Cardiac muscle cell (in vitro differentiated cells and primary cell): ENCODE results near the gene PTPN14. TPM values are rescaled to one million over a fixed set of nuclear protein-coding genes. Genes with fewer than 3 reads are reported as not detected.
A peak's percentile ranks its signal among the peaks of the same experiment; 100 is the strongest.

Experiments
- DNase-seq, 2 donors: peaks; one replicate each; pipeline versions ENCODE4 v3.0.0 to v3.0.0-alpha.2; 2010 to 2017; ENCODE audit warnings: low read depth in 1 of 2, low spot score in 1 of 2
- H3K27ac ChIP-seq: fragments of 200-600 bp; sonication (generic); 2 replicates; pipeline ENCODE4 v1.5.1; 2016
- H3K27me3 ChIP-seq: fragments of 200-600 bp; sonication (generic); 2 replicates; pipeline ENCODE4 v1.6.0; 2016; ENCODE audit warnings: control low read depth
- H3K36me3 ChIP-seq: fragments of 200-600 bp; sonication (generic); 2 replicates; pipeline ENCODE4 v1.5.1; 2016; ENCODE audit warnings: control low read depth
- H3K4me1 ChIP-seq: fragments of 200-600 bp; sonication (generic); 2 replicates; pipeline ENCODE4 v1.8.1; 2017; ENCODE audit warnings: low read depth, mild to moderate bottlenecking, mixed run types
- H3K4me3 ChIP-seq: fragments of 200-600 bp; sonication (generic); 2 replicates; pipeline ENCODE4 v1.5.1; 2016; ENCODE audit warnings: mild to moderate bottlenecking
- H3K9me3 ChIP-seq: fragments of 200-600 bp; sonication (generic); 2 replicates; pipeline ENCODE4 v1.5.1; 2017; ENCODE audit warnings: low read depth, mild to moderate bottlenecking, control low read depth
- polyA plus RNA-seq: library from polyadenylated mRNA; unstranded; fragments of >200 nt; fragmentation: Nextera tagmentation; extraction: Ambion mirVana; gene quantifications from 2 replicates; pipeline ENCODE4 v1.2.1, GENCODE V29; 2016
- total RNA-seq: library from RNA; depleted of rRNA; stranded (reverse); fragments of >200 nt; gene quantifications from 2 replicates; pipeline ENCODE4 v1.2.3, GENCODE V29; 2016
- TF ChIP-seq, protein P1 (sequence below): IDR thresholded peaks from 2 replicates; pipeline ENCODE4 v1.5.1; 2012; ENCODE audit warnings: low read depth, mild to moderate bottlenecking, low read length

PTPN14 gene
- total and polyA plus RNA-seq, 2 experiments from 2014 or later = 4.6 to 5.4 TPM

DNA sequence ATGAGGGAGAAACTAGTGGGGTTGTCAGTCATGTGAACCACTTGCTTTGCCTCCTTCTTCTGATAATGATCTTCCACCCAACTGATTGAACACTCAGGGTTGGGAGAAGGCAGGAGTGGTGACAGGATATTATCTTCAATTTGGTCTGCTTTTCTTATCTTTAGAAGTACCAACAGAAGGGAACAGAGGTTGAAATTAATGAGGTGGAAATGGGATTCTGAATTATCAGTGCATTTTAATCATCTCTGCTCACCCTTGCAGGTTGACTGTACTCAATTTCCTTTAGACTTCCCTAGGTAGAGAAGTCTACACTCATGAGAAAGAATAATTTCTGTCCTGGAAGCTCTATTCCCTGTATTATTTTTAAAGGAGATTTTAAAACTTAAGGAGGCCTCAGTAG lies 19.9 kb upstream of the PTPN14 start:
- no peak for DNase-seq
- Histone ChIP-seq H3K36me3 (no peaks in the 10 kb centered on the region), H3K27me3 (no peaks in the 10 kb centered on the region), H3K4me1 (no peaks in the 10 kb centered on the region), H3K27ac (no peak overlapping the region), H3K4me3 (no peak overlapping the region), H3K9me3 (peaks cover 3% of the 10 kb centered on the region)
- TF ChIP-seq, protein P1, sequence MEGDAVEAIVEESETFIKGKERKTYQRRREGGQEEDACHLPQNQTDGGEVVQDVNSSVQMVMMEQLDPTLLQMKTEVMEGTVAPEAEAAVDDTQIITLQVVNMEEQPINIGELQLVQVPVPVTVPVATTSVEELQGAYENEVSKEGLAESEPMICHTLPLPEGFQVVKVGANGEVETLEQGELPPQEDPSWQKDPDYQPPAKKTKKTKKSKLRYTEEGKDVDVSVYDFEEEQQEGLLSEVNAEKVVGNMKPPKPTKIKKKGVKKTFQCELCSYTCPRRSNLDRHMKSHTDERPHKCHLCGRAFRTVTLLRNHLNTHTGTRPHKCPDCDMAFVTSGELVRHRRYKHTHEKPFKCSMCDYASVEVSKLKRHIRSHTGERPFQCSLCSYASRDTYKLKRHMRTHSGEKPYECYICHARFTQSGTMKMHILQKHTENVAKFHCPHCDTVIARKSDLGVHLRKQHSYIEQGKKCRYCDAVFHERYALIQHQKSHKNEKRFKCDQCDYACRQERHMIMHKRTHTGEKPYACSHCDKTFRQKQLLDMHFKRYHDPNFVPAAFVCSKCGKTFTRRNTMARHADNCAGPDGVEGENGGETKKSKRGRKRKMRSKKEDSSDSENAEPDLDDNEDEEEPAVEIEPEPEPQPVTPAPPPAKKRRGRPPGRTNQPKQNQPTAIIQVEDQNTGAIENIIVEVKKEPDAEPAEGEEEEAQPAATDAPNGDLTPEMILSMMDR = no peak

DNA sequence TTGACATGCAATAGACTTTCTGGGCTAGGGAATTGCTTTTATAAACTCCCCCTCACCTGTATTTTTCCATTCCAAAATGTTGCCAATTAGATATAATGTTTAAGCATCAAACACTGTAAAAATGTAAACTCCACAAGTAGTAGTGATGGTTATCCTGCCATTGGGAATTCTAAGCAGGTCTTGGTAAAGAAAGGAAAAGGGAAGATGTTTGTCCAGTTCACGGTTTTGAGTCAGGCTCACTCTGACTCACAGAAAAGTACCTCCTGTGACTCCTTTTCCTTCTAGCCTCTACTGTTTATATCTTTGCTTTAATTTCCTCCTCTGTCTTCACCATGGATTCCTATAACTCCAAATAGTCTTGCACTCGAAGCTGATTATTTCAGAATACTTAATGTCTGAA lies 19.0 kb upstream of the PTPN14 start:
- H3K4me3 ChIP-seq = no peak overlapping the region
- no peaks in the 10 kb centered on the region for H3K9me3 ChIP-seq
- no peaks in the 10 kb centered on the region for H3K27me3 ChIP-seq
- peak in 1 of 2 donors; percentile 48 for DNase-seq
- H3K4me1 ChIP-seq = no peaks in the 10 kb centered on the region
- TF ChIP-seq, protein P1 = no peak
- H3K36me3 ChIP-seq = no peaks in the 10 kb centered on the region
- H3K27ac ChIP-seq = no peak overlapping the region

DNA sequence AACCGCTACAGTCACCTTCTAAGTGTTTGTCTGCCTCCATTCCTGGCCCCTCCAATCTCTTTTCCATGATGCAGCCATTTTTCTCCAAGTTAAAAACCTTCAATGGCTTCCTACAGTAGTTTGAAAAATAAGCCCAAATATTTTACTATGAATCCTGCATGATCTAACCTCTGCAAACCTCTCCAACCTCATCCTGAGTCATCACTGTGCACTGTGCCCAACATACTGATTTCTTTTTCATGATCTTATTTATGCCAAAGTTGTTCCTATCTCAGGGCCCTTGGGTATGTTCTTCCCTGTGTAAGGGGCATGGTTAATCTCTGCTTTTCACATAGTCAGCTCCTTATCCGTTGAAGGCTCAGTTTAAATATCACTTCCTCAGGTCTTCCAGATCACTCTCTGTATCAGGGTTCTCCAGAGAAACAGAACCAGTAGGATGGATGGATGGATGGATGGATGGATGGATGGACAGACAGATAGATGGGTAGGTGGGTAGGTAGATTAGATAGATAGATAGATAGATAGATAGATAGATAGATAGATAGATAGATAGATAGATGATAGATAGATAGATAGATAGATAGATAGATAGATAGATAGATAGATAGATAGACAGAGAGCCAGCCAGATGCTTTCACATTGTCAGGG lies 18.1 kb upstream of the PTPN14 start:
- no peak overlapping the region for H3K27ac ChIP-seq
- TF ChIP-seq, protein P1 = no peak
- H3K4me3 ChIP-seq = no peak overlapping the region
- H3K4me1 ChIP-seq = no peaks in the 10 kb centered on the region
- H3K9me3 ChIP-seq = no peaks in the 10 kb centered on the region
- DNase-seq = peak in 1 of 2 donors; percentile 25
- H3K27me3 ChIP-seq = no peaks in the 10 kb centered on the region
- H3K36me3 ChIP-seq = no peaks in the 10 kb centered on the region

DNA sequence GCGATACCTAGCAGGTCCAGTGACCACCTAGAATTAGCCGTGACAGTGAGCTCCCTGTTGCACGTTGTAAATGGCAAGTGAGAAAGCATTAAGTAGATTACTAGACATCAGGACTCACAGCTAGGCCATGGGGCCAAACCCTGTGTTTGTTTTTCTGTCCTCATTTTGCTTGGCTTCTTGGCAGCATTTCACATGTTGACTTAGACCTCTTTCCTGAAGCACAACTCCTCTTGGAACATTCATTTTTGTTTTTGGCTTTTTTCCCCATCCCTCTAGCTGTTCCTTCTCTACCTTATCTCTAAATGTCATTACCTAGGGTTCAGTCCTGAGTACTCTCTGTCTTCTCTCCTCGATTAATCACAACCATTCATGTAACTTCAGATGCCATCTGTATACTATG lies 16.9 kb upstream of the PTPN14 start:
- H3K4me3 ChIP-seq = no peak overlapping the region
- no peaks in the 10 kb centered on the region for H3K36me3 ChIP-seq
- H3K4me1 ChIP-seq = no peaks in the 10 kb centered on the region
- peak in 1 of 2 donors; percentile 82 for DNase-seq
- H3K27ac ChIP-seq = no peak overlapping the region
- H3K27me3 ChIP-seq = no peaks in the 10 kb centered on the region
- TF ChIP-seq, protein P1 = no peak
- no peaks in the 10 kb centered on the region for H3K9me3 ChIP-seq

DNA sequence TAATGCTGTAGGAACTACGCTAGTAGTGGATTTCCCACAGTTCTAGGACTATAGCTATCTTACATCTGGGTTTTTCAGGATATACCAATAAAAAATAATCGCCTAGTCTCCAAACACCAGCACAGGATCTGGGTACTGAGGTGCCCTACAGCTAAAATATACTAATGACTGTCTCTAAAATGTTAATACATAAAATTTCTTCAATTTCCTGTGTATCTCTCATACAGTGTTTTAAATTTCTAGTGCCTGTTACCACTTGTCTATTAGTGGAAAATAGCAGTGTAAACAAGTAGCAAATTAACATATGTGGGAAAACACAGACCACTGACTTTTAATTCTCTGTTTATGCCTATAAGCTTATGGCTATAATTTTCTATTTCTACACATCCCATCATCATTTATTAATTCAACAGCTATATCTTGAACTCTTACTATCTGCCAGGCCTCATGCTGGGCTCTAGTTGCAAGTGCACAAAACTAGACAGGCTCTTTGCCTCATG lies 16.1 kb upstream of the PTPN14 start:
- Histone ChIP-seq H3K9me3 (no peaks in the 10 kb centered on the region), H3K4me3 (no peak overlapping the region), H3K4me1 (no peaks in the 10 kb centered on the region), H3K27me3 (no peaks in the 10 kb centered on the region), H3K36me3 (no peaks in the 10 kb centered on the region), H3K27ac (no peak overlapping the region)
- TF ChIP-seq, protein P1 = no peak
- DNase-seq = no peak
